Measurements from ENCODE around the gene TMEM244. TPM values are rescaled to one million over a fixed set of nuclear protein-coding genes. Genes with fewer than 3 reads are reported as not detected.
"Not testable (repeated sequence)": the region's sequence is repeated elsewhere in the genome, so short reads cannot be mapped to it uniquely, and the experiment has no call there.

The TMEM244 gene
- polyA plus RNA-seq, 4 donors: not detected

DNA sequence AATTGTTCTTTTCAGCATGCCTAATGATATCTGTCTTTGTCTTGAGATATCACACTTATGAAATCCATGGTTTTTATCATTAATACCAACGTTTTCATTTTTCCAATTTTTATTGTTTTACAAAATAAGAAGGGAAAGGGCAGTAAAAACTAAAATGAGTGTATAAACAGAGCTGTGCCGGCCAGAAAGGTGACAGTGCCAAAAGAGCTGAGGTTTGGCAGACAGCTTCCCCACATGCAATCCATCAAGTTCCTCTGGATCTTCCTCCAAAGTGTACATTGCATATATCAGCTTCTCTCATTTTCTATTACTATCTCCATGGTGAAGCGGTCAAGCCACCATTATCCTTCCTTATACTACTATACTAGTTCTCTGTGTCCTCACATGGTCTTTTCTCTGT, 10.1 kb upstream of the TMEM244 start:
- DNase-seq (ENCODE audit: low read depth in 4 of 4, low spot score in 2 of 4): no peak

GRCh38 chr6:129867403-129867802, 6.3 kb upstream of the TMEM244 start:
- no peak for DNase-seq (ENCODE audit: low read depth in 4 of 4, low spot score in 2 of 4)

- DNase-seq (ENCODE audit: low read depth in 4 of 4, low spot score in 2 of 4): no peak
Measured at GRCh38 chr6:129866688-129867087, 5.6 kb upstream of the TMEM244 start.

DNA sequence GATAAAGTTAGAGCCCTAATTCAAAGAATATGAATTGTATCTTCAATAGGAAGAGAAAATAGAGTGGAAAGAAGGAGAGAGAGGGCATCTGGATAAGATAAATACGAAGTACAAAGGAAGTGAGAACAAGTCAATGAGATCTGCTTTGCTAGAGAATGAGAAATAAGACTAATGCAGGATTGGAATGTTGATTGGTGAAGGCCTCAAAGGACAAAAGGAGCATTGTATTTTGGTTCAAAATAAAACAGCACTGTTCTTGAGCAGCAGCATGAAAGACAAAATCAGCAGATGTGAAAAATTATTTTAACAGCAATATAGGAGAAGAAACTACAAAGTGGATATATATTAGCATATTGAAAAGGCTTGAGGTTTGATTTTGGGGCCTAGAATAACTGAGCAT, 5.1 kb upstream of the TMEM244 start:
- DNase-seq (ENCODE audit: low read depth in 4 of 4, low spot score in 2 of 4): no peak

GRCh38 chr6:129865013-129865412, 3.9 kb upstream of the TMEM244 start:
- DNase-seq (ENCODE audit: low read depth in 4 of 4, low spot score in 2 of 4): no peak

GRCh38 chr6:129863664-129864063, 2.5 kb upstream of the TMEM244 start:
- DNase-seq (ENCODE audit: low read depth in 4 of 4, low spot score in 2 of 4): no peak

GRCh38 chr6:129859524-129859923, 1.6 kb downstream of the TMEM244 start:
- peak in 1 of 4 donors; percentile 2 for DNase-seq (ENCODE audit: low read depth in 4 of 4, low spot score in 2 of 4)

DNA sequence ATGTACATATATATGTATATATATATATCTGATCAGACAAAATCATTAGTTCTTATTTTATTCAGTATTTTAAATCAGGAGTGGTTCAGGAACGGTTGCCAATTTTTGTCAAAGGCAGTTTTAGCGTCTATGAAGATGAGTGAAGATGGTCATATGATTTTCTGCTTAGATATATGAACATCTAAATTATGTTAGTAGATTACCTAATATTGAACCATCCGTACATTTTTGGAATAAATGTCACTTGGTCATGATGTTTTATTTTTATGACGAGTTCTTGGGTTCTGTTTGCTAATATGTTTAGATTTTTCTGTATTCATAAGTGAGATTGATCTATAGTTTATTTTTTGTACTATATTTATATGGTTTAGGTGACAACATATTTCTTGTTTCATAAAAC, 3.3 kb downstream of the TMEM244 start:
- DNase-seq (ENCODE audit: low read depth in 4 of 4, low spot score in 2 of 4): no peak

- DNase-seq (ENCODE audit: low read depth in 4 of 4, low spot score in 2 of 4): no peak
Measured at GRCh38 chr6:129853996-129854711, 7.0 kb downstream of the TMEM244 start.

- no peak for DNase-seq (ENCODE audit: low read depth in 4 of 4, low spot score in 2 of 4)
Measured at GRCh38 chr6:129852257-129852858, 8.8 kb downstream of the TMEM244 start.

DNA sequence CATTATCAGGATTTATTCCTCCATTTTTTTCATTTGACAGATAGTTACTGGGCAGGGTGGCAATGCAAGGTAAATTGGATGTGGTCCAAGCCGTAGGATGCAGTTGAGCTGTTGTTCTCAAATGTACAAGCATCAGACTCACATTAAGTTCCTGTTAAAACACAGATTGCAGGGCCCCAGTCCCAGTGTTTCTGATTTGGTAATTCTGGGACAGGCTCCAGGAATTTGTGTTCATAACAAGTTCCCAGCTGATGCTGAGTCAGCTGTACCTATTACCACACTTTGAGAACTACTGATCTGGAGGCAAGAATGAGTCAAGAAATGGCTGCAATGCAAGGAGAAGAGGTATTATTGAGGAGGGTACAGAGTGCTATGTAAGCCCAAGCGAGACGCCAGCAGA, 11.7 kb downstream of the TMEM244 start:
- DNase-seq (ENCODE audit: low read depth in 4 of 4, low spot score in 2 of 4): no peak

DNA sequence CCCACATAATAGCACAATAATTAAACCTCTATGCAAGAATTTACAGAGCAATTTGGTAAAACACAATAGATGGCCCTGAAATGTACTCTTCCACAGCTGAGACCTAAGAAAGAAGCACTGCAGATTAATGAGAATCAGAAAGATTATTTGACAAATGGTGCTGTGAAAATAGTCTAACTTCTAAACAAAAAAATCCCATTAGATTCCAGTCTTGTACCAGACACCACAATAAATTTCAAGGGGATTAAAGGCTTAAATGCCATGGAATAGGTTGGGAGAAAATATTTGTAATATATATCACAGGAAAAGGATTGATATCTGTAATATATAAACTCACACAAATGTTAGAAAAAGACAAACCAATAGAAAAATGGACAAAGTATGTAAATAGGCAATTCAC, 14.4 kb downstream of the TMEM244 start:
- no peak for DNase-seq (ENCODE audit: low read depth in 4 of 4, low spot score in 2 of 4)

GRCh38 chr6:129845696-129846095, 15.4 kb downstream of the TMEM244 start:
- DNase-seq (ENCODE audit: low read depth in 4 of 4, low spot score in 2 of 4): no peak

- DNase-seq (ENCODE audit: low read depth in 4 of 4, low spot score in 2 of 4): no peak
Measured at GRCh38 chr6:129844118-129844891, 16.8 kb downstream of the TMEM244 start.

- DNase-seq (ENCODE audit: low read depth in 4 of 4, low spot score in 2 of 4): no peak
Measured at GRCh38 chr6:129843573-129843972, 17.5 kb downstream of the TMEM244 start.

DNA sequence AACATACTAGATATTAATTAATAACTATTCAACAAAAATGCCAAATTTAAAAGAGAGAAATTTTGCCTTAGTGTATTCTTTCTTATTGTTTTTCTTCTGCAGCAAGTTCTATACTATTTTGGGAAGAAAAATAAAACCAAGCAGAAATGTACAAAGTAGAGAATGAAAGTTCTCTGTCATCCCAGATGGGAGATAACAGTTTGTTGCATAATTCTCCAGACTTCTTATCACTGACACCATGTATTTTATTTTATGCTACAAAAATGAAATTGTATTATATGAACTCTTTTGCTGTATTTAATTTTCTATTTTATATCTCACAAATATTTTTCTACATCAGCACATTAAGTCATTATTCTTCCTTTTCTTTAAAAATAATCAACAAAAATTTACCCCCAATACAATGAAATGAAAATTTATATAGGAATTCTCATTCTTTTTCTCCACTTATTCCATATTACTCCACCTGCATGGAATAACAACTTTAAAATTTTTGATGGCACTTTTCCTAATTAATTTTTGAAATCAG, 18.2 kb downstream of the TMEM244 start:
- DNase-seq (ENCODE audit: low read depth in 4 of 4, low spot score in 2 of 4): no peak

DNA sequence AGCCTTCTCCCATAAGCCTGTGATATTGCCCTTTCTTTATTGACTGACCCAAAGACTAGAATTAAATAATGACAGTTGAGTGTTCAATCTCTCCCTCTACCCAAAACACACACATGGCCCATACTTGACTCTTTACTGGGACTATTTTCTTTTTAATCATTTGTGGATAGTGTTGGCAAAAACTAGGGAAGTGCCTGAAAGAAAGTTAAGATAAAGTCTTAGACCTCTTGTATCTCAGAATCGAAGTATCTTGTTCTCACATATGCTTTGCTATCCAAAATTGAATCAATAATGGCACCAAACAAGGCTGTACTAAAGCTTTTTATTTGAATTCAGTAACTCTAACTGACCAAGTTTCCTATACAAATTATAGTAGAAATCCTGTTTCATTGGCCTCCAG, 19.0 kb downstream of the TMEM244 start:
- no peak for DNase-seq (ENCODE audit: low read depth in 4 of 4, low spot score in 2 of 4)

GRCh38 chr6:129839562-129839961, 21.6 kb downstream of the TMEM244 start:
- not testable (repeated sequence) for DNase-seq (ENCODE audit: low read depth in 4 of 4, low spot score in 2 of 4)

GRCh38 chr6:129835691-129836090, 25.4 kb downstream of the TMEM244 start:
- DNase-seq (ENCODE audit: low read depth in 4 of 4, low spot score in 2 of 4): no peak

GRCh38 chr6:129832299-129832698, 28.8 kb downstream of the TMEM244 start:
- no peak for DNase-seq (ENCODE audit: low read depth in 4 of 4, low spot score in 2 of 4)

- DNase-seq (ENCODE audit: low read depth in 4 of 4, low spot score in 2 of 4): no peak
Measured at GRCh38 chr6:129828229-129828628, 32.9 kb downstream of the TMEM244 start.

Data from left renal cortex interstitium (tissue), 4 donors.